A549 treated with AZD9567 at 1 μM for 4 hours (cell line): Measurements from ENCODE around the gene CREBRF. TPM values are rescaled to one million over a fixed set of nuclear protein-coding genes. Genes with fewer than 3 reads are reported as not detected.

Source experiments
- total RNA-seq: library from RNA; stranded (reverse); fragments of 200-300 nt; extraction: Qiagen RNA extraction; gene quantifications from 5 replicates; pipeline ENCODE4 v1.2.3, GENCODE V29; 2022; ENCODE audit not compliant: insufficient read depth

CREBRF gene, protein sequence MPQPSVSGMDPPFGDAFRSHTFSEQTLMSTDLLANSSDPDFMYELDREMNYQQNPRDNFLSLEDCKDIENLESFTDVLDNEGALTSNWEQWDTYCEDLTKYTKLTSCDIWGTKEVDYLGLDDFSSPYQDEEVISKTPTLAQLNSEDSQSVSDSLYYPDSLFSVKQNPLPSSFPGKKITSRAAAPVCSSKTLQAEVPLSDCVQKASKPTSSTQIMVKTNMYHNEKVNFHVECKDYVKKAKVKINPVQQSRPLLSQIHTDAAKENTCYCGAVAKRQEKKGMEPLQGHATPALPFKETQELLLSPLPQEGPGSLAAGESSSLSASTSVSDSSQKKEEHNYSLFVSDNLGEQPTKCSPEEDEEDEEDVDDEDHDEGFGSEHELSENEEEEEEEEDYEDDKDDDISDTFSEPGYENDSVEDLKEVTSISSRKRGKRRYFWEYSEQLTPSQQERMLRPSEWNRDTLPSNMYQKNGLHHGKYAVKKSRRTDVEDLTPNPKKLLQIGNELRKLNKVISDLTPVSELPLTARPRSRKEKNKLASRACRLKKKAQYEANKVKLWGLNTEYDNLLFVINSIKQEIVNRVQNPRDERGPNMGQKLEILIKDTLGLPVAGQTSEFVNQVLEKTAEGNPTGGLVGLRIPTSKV
- total RNA-seq: 2.4 to 4.9 TPM (median 3.1 TPM) in 5 replicates

DNA sequence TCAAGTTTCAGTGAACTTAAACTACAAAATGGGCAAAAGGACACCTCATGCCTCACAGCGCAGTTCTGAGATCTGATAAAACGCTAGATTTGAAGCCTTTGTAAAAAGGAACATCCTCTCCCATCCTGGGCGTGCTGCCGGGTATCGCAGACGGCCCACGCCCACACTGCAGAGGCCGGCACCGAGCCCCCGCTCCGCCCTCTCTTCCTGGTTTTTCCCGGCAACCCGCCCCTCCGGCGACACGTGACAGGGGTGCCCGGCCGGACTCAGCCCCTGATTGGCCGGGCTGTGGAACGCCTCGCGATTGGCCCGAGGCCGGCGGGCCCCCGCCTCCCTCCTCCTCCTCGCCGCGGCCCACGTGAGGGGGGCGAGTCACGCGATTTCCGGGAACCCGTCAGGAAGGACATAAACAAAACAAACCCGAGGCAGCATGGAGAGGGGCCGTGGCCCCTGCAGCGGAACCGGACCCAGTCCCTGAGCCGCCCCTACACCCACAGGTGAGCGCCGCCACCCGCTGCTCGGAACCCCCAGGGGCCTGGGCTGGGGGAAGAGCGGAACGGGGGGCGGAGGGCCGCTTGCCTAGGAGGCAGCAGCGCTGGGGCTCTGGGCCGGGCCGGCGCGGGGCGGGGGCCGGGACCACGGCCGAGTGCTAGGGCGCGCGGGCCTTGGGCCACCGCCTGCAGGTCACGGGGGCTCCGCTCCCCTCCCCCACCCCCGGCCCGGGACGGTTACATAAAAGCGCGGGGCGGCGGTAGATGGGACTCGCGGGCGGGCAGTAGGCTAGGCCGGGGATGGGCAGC, at the start of gene CREBRF:
Gene CREBRF, plus strand, starts transcription at position 370 of the 800 bp plus-strand sequence. CDS start 24,424 bp downstream, outside the sequence.

DNA sequence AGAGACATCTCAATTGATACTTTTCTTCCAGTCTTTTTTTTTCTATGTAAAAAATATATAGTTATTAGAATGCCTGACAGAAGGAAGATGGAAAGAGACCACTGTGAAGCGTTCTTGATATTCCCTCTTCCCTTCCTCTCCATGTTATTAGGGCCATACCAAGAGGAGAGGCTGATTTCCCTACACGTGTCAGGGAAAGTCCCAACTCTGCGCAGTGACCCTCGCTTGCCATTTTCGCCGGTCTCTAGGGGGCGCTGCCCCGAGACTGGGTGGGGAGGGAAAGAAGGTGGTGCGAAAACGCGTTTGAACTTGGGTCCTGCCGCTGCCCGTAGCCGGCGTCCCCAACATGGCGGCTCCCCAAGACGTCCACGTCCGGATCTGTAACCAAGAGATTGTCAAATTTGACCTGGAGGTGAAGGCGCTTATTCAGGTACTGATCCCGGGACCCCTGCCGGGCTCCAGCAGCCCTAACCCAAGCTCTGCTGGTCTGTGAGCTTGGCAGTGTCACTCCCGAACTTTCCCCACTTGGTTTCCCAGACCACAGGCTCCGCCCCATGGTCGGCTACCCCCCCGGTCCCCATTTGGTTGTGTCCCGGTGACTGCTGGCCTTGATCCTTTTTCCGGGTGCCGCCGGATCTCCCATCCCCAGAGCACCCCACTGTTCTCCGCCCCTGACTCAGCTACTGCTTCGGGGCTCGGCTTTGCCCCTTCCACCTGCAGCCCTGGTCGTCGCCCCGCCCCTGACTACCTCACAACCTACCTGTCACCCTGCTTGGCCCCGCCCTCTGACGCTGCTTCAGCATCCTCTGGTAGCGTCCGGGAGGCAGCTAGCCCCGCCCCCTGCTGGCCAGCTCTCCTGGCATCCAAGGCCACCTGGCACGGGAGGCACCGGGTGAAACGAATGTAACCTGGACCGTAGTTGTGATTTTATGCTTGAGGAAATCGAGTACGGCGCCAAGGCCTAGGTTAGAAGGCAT, 88.3 kb downstream of the CREBRF start, which contains the start of gene BNIP1:
Gene BNIP1, plus strand, starts transcription at position 332 of the 977 bp plus-strand sequence. Its CDS starts 15 bp downstream, at position 347.

Other genes starting within 250 kb of the CREBRF start
- gene ERGIC1, start 222.1 kb upstream of the CREBRF start, total RNA-seq: 285 to 322 TPM (median 311 TPM) in 5 replicates
- gene RPL26L1, start 96.9 kb upstream of the CREBRF start, total RNA-seq: 114 to 124 TPM (median 121 TPM) in 5 replicates
- gene ATP6V0E1, start 72.6 kb upstream of the CREBRF start, total RNA-seq: 279 to 398 TPM (median 368 TPM) in 5 replicates
- 13.9 to 15.8 TPM (median 14.7 TPM) in 5 replicates for gene BNIP1, start 88.2 kb downstream of the CREBRF start, total RNA-seq
- gene NKX2-5, start 178.9 kb downstream of the CREBRF start, total RNA-seq: 8.3 to 16.6 TPM (median 14.9 TPM) in 5 replicates